Neural cell (in vitro differentiated cells): ENCODE data around the gene HCFC1. TPM values are rescaled to one million over a fixed set of nuclear protein-coding genes. Genes with fewer than 3 reads are reported as not detected.

Experiments used
- H2AFZ ChIP-seq: fragments of 200-600, 300-800 bp; sonication (generic), shearing (Covaris generic); 2 replicates; pipeline ENCODE4 v1.6.0; 2014; ENCODE audit warnings: low read depth, mild to moderate bottlenecking, antibody characterized with exemption, low read length, moderate library complexity
- H3F3A ChIP-seq: fragments of 200-600 bp; shearing (Covaris generic); 2 replicates; pipeline ENCODE4 v1.6.1; 2016; ENCODE audit warnings: mild to moderate bottlenecking, moderate library complexity, mixed read lengths, antibody characterized with exemption, low read length; ENCODE audit not compliant: insufficient read depth, poor library complexity, severe bottlenecking
- H3K27ac ChIP-seq: fragments of 200-600, 300-800 bp; sonication (generic), shearing (Covaris generic); 2 replicates; pipeline ENCODE4 v1.5.1; 2014; ENCODE audit warnings: mild to moderate bottlenecking, low read length, moderate library complexity
- H3K27me3 ChIP-seq: fragments of 300-800, 200-600 bp; sonication (generic), shearing (Covaris generic); 2 replicates; pipeline ENCODE4 v1.6.0; 2014; ENCODE audit warnings: mild to moderate bottlenecking, low read depth, low read length, moderate library complexity; ENCODE audit not compliant: insufficient read depth
- H3K36me3 ChIP-seq: fragments of 300-800, 200-600 bp; sonication (generic), shearing (Covaris generic); 2 replicates; pipeline ENCODE4 v1.5.1; 2014; ENCODE audit warnings: mild to moderate bottlenecking, antibody characterized with exemption, low read length, moderate library complexity; ENCODE audit not compliant: insufficient read depth
- H3K4me2 ChIP-seq: fragments of 300-800, 200-600 bp; sonication (generic), shearing (Covaris generic); 2 replicates; pipeline ENCODE4 v1.6.0; 2014; ENCODE audit warnings: mild to moderate bottlenecking, low read length
- H3K4me3 ChIP-seq: fragments of 300-800, 200-600 bp; sonication (generic), shearing (Covaris generic); 2 replicates; pipeline ENCODE4 v1.5.1; 2014; ENCODE audit warnings: mild to moderate bottlenecking, low read length, moderate library complexity
- H3K79me2 ChIP-seq: fragments of 200-600 bp; shearing (Covaris generic); replicated peaks from 2 replicates; pipeline ENCODE4 v1.6.0; 2014; ENCODE audit warnings: mild to moderate bottlenecking, low read length, moderate library complexity; ENCODE audit not compliant: insufficient read depth
- H3K9ac ChIP-seq: fragments of 300-800, 200-600 bp; sonication (generic), shearing (Covaris generic); 2 replicates; pipeline ENCODE4 v1.6.1; 2016; ENCODE audit warnings: mild to moderate bottlenecking, low read length, mixed read lengths
- H3K9me2 ChIP-seq: fragments of 200-600 bp; shearing (Covaris generic); 2 replicates; pipeline ENCODE4 v1.6.1; 2016; ENCODE audit warnings: mild to moderate bottlenecking, low read length, mixed read lengths; ENCODE audit not compliant: insufficient read depth
- H3K9me3 ChIP-seq: fragments of 200-600, 300-800 bp; sonication (generic), shearing (Covaris generic); 2 replicates; pipeline ENCODE4 v1.6.1; 2016; ENCODE audit warnings: mild to moderate bottlenecking, mixed run types, low read length, moderate library complexity, mixed read lengths
- H4K20me1 ChIP-seq: fragments of 200-600 bp; shearing (Covaris generic); 2 replicates; pipeline ENCODE4 v1.6.1; 2016; ENCODE audit warnings: mild to moderate bottlenecking, mixed run types; ENCODE audit not compliant: insufficient read depth
- CTCF ChIP-seq: fragments of 450-650 bp; IDR thresholded peaks from 2 replicates; pipeline ENCODE4 v1.5.1; 2014; ENCODE audit warnings: antibody characterized with exemption, mild to moderate bottlenecking, moderate library complexity; ENCODE audit not compliant: poor library complexity, severe bottlenecking
- MXI1 ChIP-seq: fragments of 450-650 bp; conservative IDR thresholded peaks from 2 replicates; pipeline ENCODE4 v1.6.1; 2014; ENCODE audit warnings: antibody characterized with exemption, mild to moderate bottlenecking; ENCODE audit not compliant: poor library complexity, severe bottlenecking
- POLR2AphosphoS5 ChIP-seq: IDR thresholded peaks from 2 replicates; pipeline ENCODE4 v1.6.1; 2012
- RAD21 ChIP-seq: fragments of 450-650 bp; conservative IDR thresholded peaks from 2 replicates; pipeline ENCODE4 v1.6.1; 2014; ENCODE audit warnings: antibody characterized with exemption, mild to moderate bottlenecking, moderate library complexity
- REST ChIP-seq: IDR thresholded peaks from 2 replicates; pipeline ENCODE4 v1.6.1; 2012; ENCODE audit warnings: borderline replicate concordance
- SMC3 ChIP-seq: fragments of 450-650 bp; conservative IDR thresholded peaks from 2 replicates; pipeline ENCODE4 v1.6.1; 2014; ENCODE audit warnings: antibody characterized with exemption, mild to moderate bottlenecking, moderate library complexity; ENCODE audit not compliant: poor library complexity
- polyA plus RNA-seq: library from polyadenylated mRNA; depleted of rRNA; stranded (reverse); fragments of >200 nt; gene quantifications from 2 replicates; pipeline ENCODE4 v1.2.3, GENCODE V29; 2014

HCFC1 gene
- polyA plus RNA-seq, 1 donor from 2014 or later = 7.3 TPM

GRCh38 chrX:153973127-153974002 is 1.7 kb upstream of the HCFC1 start:
- Histone ChIP-seq H3K27me3 (no peaks in the 10 kb centered on the region), H3K4me2 (no peak overlapping the region), H3K9me3 (no peaks in the 10 kb centered on the region), H2AFZ (no peak overlapping the region), H3K9me2 (no peaks in the 10 kb centered on the region), H3K4me3 (peak overlapping the region; percentile 66), H3F3A (no peaks in the 10 kb centered on the region), H3K27ac (peak overlapping the region; percentile 84), H3K79me2 (peaks cover 2% of the 10 kb centered on the region), H3K36me3 (no peaks in the 10 kb centered on the region), H3K9ac (peak overlapping the region; percentile 98), H4K20me1 (no peaks in the 10 kb centered on the region)
- TF ChIP-seq REST (no peak), CTCF (no peak), MXI1 (no peak), SMC3 (no peak), RAD21 (no peak)

- peak within 1 kb of the TSS; percentile 98 for H3K9ac ChIP-seq
- no peak within 1 kb of the TSS for H2AFZ ChIP-seq
- no peaks in the 10 kb centered on the region for H3K27me3 ChIP-seq
- TF ChIP-seq MXI1 (peak; percentile 56), SMC3 (peak; percentile 41), REST (no peak), POLR2AphosphoS5 (peak; percentile 69)
- H3K36me3 ChIP-seq = no peaks in the 10 kb centered on the region
- H3K4me3 ChIP-seq = peak within 1 kb of the TSS; percentile 85
- peaks cover 10% of the 10 kb centered on the region for H3K79me2 ChIP-seq
- no peaks in the 10 kb centered on the region for H3K9me2 ChIP-seq
- H3F3A ChIP-seq = no peaks in the 10 kb centered on the region
- no peaks in the 10 kb centered on the region for H4K20me1 ChIP-seq
- H3K4me2 ChIP-seq = no peak within 1 kb of the TSS
- peak within 1 kb of the TSS; percentile 98 for H3K27ac ChIP-seq
- H3K9me3 ChIP-seq = no peaks in the 10 kb centered on the region
Measured at GRCh38 chrX:153972368-153973126, 929 bp upstream of the HCFC1 start, which contains the start of gene TMEM187. TMEM187 (plus strand) TSS chrX:153972754; CDS start chrX:153982063, 9,309 bp downstream.
